SKM-1 (cell line): ENCODE data around the gene OR5F1.

Experiments used
- DNase-seq: peaks from one replicate; lab custom pipeline; 2025; ENCODE audit not compliant: unreplicated experiment; lab: John Stamatoyannopoulos, UW

The OR5F1 gene

DNA sequence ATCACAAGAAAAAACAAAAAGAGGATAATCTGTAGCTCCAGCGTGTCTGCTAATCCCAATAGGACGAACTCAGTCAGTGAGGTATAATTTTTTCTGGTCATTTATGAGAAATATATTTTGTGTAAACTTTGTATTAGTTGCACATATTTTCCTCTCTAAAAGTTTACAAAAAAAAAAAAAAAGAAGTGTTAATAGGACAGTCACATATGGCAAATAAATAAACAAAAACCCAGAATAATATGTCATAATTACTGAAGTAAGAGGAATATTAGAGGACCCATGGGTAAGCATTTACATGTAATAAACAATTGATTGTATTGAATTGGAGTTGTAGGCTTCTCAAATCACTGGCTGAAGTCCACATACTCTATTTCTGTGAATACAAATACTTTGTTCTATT, at the start of gene OR5F1:
OR5F1 (minus strand) TSS at position 101 of the 400 bp plus-strand sequence; CDS start at position 101, 0 bp downstream.
- no peak for DNase-seq

DNA sequence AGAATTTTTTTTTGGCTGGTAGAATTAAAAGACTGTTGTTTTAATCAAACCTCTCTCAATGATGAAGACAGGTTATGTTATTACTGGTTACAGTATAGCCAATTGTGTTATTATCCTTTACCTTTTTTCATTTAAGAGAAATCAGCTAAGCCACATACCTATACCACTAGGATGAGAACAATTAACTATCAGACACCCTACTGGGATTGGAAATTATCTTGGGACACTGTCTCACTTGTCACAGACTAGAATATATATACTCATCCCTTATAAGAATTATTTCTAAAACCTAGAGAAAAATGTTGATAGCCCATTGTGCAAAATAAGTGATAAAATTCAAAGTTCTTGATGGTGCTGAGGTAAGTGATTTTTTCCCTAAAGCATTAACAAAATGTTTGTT, 32.9 kb upstream of the OR5F1 start, which contains the start of gene OR5AS1:
OR5AS1 (plus strand) TSS at position 301 of the 400 bp plus-strand sequence. CDS start 2,765 bp downstream, outside the sequence.
- no peak for DNase-seq

DNA sequence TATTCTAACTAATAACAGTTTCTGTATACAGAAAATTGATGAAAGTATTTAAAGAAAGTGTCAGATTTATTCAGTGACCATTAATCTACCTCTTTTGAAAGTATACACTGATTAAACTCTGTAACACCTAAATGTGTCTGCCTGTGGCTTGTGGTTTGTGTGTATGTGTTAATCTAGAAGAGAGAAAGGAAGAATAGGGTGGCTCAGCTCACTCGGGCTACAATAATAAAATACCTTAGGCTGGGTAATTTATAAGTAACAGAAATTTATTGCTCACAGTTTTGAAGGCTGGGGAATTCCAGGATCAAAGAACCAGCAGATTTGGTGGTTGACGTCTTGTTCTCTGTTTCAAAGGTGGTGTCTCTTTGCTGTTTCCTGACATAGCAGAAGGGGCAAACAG, 19.4 kb upstream of the OR5F1 start:
- DNase-seq: no peak

DNA sequence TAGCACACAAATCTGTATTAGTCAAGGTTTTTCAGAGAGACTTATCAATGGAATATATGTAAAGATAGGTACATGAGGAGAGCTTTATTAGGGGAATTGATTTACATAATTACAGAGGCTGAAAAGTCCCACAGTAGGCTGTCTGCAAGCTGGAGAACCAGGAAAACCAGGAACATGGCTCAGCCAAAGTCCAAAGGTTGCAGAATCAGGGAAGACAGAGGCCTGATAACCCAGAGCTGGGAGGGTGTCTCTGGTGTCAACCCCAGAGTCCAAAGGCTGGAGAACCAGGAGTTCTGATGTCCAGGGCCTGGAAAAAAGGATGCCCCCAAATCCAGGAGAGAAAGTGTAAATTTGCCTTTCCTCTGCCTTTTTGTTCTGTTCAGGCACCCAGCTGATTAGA, 16.3 kb upstream of the OR5F1 start:
- no peak for DNase-seq

DNA sequence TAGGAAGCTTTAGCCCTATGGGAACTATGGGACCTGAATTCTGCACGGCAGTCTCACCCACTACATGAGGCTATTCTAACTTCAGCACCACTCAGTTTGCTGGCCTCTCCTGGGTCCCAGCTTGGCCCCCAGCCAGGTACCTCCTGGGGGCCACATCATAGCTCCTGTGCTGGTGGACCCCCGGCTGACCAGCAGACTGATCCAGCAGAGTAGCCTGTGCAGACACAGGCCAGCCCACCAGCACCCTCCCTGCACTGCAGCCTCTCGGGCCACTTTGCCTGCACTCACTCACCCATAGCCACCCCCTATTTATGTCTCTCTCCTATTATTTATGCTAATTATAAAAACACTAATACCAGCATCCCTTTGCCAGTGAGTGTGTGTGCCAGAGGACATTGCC, 23.5 kb downstream of the OR5F1 start:
- DNase-seq: no peak

DNA sequence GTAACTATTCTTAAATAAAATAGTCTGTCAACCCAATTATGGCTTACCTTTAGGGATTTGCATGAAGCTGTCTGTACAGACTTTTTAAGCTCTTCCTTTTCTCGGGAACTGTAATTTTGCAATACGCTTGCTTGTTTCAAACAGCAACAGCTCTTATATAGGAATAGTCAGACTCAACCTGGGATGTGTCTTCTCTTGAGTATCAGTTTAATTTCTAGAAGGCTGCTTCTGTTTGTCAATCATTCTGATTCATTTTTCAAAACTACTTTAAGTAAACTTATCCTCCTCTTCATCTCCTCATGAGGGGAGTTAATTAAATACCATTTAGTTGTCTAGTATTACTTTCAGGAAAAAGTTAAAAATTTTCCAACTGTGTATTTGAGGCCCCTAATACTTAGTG, 24.6 kb downstream of the OR5F1 start, which contains the start of gene OR10AG1:
OR10AG1 (minus strand) TSS at position 101 of the 400 bp plus-strand sequence; CDS start at position 63, 38 bp downstream.
- DNase-seq: no peak

DNA sequence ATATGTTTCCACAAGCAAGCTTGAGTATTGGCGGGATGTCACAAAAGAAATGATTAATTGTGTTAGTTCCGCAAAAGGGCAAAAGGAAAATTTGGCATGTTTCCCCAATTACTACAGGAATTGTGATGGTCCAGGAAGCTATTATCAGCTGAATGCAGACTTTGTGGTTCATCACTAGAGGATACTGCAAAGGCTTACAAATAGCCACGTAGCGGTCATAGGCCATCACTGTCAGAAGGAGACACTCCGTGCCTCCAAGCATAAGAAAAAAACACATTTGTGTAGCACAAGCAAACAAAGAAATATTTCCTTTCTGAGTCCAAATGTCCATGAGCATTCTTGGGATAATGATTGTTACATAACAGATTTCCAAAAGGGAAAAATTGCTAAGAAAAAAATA, 26.5 kb downstream of the OR5F1 start:
- DNase-seq: no peak

DNA sequence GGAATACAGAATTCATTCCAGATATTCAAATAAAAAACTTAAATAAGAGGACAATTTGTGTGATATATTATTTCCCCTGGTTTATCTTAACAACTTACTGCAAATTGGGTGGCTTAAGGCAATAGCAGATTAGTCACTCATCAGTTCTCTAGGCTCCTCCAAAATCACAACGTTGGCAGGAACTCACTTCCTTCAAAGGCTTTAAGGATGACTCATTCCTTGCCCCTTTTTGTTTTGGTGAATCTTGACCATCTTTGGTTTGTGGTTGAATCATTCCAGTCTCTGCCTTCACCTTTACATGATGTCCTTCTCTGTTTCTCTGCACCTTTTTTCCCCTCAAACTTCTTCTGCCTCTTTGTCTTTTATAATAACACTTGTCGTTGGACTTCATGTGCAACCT, 28.0 kb downstream of the OR5F1 start:
- DNase-seq: no peak

DNA sequence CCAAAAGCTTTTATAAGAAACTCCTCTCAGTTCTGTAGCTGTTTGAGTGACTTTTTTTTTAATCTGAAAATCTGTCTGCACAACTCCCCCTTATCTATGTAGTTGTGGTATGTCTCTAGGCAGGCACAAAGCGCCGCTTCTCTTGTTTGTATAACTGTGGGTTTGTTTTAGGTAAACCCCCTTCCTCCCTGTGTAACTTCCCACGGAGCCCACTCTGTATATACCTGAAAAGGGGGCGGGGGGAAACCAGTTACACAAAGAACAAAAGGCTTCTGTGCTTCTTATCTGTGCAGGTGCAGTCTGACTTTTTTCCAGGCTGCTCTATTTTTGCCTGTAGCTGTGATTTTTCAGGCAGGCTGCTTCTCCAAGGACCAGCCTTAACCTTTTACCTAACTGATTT, 37.9 kb downstream of the OR5F1 start:
- no peak for DNase-seq

DNA sequence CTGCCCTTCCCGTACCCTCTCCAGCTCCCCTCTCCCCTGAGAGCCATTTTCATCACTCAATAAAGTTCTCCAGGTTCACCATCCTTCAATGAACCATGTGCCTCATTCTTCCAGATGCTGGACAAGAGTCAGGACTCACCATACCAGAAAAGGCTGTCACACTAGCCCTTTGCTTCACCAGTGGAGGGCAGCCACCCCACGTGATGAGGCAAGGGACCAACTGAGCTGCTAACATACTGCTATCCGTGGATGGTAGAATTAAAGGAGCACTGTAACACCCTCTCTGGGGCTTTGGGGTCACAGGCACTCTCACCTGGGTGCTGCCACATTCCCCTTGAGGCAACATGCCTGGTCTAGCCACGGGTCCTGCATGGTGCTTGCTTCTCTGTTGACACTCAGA, 45.1 kb downstream of the OR5F1 start:
- no peak for DNase-seq
